Amniotic epithelial cell (primary cell): Measurements from ENCODE around the gene CASP3.
A peak's percentile ranks its signal among the peaks of the same experiment; 100 is the strongest.
"Not testable (repeated sequence)": the region's sequence is repeated elsewhere in the genome, so short reads cannot be mapped to it uniquely, and the experiment has no call there.

ENCODE experiments used
- DNase-seq: peaks from one replicate; pipeline ENCODE4 v3.0.0-alpha.2; 2010; ENCODE audit warnings: low read depth

The CASP3 gene

DNA sequence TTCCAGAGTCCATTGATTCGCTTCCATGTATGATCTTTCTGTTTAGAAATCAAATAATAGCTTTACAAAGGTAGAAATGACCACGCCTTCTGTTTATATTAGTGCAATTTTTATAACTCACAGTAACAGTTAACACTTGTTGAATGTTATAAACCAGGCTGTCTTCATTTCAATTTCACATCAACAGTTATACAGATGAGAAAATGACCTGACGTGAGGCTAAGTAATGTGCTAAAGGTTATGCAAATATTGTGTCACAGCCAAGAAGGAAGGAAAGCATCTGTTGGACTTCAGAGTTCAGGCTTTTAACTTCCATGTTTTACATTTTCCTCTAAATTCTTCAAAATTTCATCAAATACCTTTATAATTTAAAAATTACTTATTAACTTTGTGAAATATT lies 13.9 kb downstream of the CASP3 start:
- DNase-seq: no peak

GRCh38 chr4:184632842-184633241 lies 16.4 kb downstream of the CASP3 start:
- DNase-seq: no peak

- no peak for DNase-seq
These were observed 21.1 kb downstream of the CASP3 start for GRCh38 chr4:184628103-184628502.

- not testable (repeated sequence) for DNase-seq
These were observed 23.3 kb downstream of the CASP3 start for GRCh38 chr4:184625783-184626596.

- DNase-seq: no peak
These were observed 24.2 kb downstream of the CASP3 start for GRCh38 chr4:184624972-184625554.

GRCh38 chr4:184624504-184624903 lies 24.7 kb downstream of the CASP3 start:
- not testable (repeated sequence) for DNase-seq

DNA sequence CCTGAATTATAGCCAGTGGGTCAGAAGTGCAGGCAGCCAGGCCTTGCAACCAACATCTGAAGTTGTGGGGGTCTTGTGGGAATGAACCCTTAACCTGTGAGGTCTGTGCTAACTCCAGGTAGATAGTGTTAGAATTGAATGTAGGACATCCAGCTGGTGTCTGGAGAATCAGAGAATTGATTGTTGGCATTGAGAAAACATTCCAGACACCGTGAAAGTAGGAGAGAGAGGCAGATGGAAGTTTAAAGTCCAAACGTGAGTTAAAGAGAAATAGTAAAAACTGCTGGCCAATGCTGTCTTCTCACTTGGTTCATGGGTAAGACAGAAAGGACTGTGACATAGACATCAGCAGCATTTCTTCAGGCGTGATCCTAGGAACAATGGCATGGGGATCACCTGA lies 27.7 kb downstream of the CASP3 start:
- DNase-seq: no peak

DNA sequence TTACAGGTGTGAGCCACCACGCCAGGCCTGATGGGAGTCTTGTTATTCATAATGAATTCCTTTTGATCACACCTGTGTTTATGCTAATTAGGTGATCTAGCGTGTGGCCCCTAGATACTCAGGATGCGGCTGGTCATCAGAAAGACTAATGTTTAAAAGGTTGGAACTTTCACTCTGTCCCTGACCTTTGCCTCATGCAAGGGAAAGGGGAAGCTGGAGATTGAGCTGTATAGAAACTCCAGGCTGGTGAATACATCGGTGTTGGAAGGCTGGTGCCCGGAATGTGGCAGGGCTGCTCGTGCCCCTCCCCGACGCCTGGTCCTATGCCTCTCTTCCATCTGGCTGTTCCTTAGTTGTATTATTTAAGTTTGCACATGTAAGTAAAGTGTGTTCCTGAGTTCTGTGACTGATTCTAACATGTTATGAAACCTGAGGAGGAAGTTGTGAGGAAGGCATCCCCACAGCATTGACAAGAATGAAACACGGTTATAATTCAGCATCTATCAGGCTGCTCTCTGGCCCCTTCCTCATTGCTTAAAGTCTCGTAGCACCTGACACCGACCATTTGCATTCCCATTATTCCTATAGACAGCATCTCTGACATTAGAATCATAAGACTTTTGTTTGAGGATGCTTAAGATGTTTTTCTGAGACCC lies 28.9 kb downstream of the CASP3 start:
- DNase-seq: no peak

DNA sequence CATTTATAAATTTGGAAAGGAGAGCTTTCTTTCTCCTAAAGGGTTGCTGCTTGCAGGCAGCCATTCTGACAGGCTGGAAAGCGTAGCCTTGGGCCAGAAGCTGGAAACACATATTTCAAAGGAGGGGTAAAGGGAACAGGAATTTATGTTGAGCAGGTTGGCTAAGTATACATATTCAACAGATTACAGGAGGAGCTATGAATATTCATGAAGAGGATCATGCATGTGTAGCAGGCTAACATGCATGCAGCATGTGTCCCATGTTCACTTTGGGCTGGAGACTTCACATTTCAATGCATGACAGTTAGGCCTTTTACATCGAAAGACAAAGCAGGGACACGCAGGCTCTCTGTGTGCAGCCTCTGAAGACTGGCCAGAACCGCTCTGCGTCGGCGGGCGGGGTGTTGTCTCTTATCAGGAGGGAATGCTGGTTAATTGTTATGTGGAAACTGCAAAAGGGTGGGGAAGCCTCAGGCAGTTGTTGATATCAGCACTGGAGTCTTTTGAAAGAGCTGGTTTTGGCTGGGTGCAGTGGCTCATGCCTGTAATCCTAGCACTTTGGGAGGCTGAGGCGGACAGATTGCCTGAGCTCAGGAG lies 31.5 kb downstream of the CASP3 start:
- peak; percentile 10 for DNase-seq

DNA sequence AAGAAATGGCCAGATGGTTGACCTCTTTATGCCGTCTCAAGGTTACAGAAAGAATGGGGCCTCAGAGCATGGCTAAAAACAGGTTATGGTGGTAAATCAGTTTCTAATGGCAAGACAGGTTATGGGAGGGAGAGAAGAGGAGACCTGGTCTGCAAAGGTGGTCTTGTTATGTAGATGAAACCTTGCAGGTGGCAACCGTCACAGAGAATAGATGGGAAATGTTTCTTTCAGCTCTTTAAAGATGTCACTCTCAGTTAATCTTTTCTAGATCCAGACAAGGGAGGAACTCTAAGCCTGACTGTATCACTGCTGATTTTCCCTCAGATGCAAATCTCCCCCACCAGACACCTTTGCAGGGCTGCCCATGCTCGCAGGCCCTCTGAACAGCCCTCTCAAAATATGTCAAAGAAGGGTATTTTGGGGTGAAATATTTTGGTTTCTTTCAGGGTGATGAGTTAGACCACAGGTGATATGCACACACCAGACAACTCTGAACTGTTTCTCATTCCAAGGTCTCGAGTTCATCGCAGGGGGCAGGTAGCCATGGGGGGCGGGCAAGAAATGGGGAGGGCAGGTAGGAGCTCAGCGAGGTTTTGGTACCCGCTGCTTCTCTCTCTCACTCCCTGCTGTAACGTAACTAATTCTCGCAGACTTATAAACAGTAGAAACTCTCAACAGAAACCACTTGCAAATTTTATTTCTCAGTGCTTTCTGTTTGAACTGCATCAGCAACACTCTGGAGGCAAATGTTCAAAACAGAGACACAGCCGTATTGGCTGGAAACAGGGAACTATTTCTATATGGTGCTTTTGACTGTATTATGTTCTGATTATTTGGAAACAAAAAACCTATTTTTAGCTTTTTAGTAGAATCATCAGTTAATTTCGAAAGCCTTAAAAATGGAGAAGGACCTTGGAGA lies 32.4 kb downstream of the CASP3 start:
- no peak for DNase-seq

- not testable (repeated sequence) for DNase-seq
These were observed 33.1 kb downstream of the CASP3 start for GRCh38 chr4:184616168-184616567.

DNA sequence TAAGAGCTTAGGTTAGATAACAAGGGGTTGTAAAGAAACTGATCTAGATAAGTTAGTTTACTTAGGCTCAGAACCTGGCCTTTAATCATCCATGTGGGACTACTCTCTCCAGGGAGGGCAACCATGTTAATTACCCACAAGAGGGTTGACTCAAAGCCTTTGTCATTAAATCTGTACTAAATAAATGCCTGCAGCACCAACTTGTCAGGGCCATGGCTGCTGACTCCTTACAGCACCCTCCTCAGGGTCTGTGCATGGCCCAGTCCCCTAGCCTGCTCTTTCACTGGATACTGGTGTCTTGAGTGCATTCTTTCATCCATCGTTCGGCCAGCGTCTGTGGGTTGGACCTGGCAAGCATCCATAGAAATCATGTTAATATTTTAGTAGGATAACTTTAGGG lies 34.7 kb downstream of the CASP3 start:
- no peak for DNase-seq

DNA sequence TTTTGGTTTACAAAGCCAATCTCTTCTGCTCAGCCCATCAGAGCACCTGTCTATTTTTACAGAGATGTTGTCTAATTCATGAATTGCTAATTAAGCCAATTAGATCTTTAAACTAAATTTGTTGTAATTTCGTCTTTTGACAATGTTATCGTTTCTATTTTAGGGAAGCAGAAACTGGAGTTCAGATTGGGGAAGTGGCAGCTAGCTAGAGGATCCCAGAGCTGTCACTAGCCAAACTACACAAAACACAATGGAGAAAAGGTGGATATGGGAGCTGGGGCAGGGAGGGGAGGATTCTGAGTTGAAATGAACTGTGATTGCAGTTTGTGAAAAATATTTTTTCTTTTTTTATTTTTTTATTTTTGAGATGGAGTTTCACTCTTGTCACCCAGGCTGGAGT lies 35.8 kb downstream of the CASP3 start:
- no peak for DNase-seq

DNA sequence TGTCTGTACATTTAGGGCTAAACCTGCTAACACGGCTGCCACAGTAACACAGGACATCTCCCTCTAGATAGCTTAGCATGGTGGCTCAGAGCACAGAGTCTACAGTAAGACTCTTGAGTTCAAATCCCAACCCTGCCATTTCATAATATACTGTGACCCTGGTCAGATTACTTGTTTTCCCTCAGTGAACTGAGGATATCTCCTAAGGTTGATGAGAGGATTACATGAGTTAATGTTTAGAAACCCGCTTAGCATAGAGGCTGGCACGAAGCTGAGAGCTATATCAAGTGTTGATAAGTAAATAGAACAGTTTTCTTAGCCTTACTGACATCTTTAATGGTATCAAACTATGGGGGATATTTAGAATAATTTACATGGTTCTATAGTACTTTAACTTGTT lies 37.2 kb downstream of the CASP3 start:
- DNase-seq: no peak

GRCh38 chr4:184607429-184607828 lies 41.8 kb downstream of the CASP3 start:
- not testable (repeated sequence) for DNase-seq

GRCh38 chr4:184602857-184603256 lies 46.4 kb downstream of the CASP3 start:
- DNase-seq: not testable (repeated sequence)

GRCh38 chr4:184600982-184601381 lies 48.3 kb downstream of the CASP3 start:
- not testable (repeated sequence) for DNase-seq

- DNase-seq: peak; percentile 87
These were observed 49.6 kb downstream of the CASP3 start for GRCh38 chr4:184599492-184600135.

GRCh38 chr4:184598753-184599491 lies 50.3 kb downstream of the CASP3 start:
- DNase-seq: peak; percentile 49

DNA sequence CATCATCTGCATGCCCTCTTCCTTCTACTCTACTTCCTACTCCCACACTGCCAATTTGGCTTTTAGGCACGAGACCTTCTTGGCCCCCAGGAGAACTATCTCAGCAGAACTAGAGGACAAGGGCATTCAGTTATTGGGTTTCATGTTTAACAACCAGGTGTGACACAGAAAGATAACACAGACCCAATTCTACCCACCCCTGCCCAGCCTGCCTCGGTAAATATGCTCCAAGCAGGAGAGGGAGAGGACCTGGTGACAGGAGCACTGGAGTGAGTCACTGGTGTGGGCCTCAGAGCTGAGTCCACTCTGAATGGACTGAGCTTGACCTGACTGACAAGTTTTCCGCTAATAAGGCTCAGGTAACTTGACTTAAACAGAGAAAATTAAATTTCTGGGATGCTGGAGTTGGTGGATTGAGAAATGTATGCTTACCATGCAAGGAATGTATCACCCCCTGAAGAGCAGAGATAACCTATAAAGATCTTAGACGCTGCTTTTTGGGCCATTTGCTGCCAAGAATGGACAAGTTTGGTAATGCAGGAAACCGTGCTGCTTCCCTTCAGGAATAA lies 52.5 kb downstream of the CASP3 start:
- peak; percentile 8 for DNase-seq
